Measurements from ENCODE around the gene PWP1.

Gene PWP1

GRCh38 chr12:107657133-107657532 is 28.5 kb upstream of the PWP1 start:
- H3K27ac ChIP-seq (ENCODE audit: low read length): no peak overlapping the region
- no peaks in the 10 kb centered on the region for H3K79me2 ChIP-seq (ENCODE audit: insufficient read depth, low read length)
- no peak overlapping the region for H3K9ac ChIP-seq (ENCODE audit: low read depth, low read length)
- no peaks in the 10 kb centered on the region for H3K4me1 ChIP-seq (ENCODE audit: insufficient read depth, low read length)
- H3K27me3 ChIP-seq (ENCODE audit: insufficient read depth, low read length, poor library complexity): no peaks in the 10 kb centered on the region
- TF ChIP-seq EZH2 (IDR thresholded peaks at IDR 0.05; ENCODE audit: borderline replicate concordance, low read depth, low read length, severe bottlenecking): no peak
- TF ChIP-seq, protein P1, sequence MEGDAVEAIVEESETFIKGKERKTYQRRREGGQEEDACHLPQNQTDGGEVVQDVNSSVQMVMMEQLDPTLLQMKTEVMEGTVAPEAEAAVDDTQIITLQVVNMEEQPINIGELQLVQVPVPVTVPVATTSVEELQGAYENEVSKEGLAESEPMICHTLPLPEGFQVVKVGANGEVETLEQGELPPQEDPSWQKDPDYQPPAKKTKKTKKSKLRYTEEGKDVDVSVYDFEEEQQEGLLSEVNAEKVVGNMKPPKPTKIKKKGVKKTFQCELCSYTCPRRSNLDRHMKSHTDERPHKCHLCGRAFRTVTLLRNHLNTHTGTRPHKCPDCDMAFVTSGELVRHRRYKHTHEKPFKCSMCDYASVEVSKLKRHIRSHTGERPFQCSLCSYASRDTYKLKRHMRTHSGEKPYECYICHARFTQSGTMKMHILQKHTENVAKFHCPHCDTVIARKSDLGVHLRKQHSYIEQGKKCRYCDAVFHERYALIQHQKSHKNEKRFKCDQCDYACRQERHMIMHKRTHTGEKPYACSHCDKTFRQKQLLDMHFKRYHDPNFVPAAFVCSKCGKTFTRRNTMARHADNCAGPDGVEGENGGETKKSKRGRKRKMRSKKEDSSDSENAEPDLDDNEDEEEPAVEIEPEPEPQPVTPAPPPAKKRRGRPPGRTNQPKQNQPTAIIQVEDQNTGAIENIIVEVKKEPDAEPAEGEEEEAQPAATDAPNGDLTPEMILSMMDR (IDR thresholded peaks at IDR 0.05; ENCODE audit: borderline replicate concordance, extremely low read depth, low read length, poor library complexity, severe bottlenecking): no peak
- H4K20me1 ChIP-seq (ENCODE audit: insufficient read depth, low read length): no peaks in the 10 kb centered on the region
- H3K36me3 ChIP-seq (ENCODE audit: insufficient read depth, low read length): no peaks in the 10 kb centered on the region
- no peak overlapping the region for H3K4me3 ChIP-seq (ENCODE audit: low read depth in 1 of 2, low read length in 2 of 2)
- ATAC-seq (ENCODE audit: insufficient read depth, low read depth): no peak
- no peak for DNase-seq
- no peak overlapping the region for H3K4me2 ChIP-seq (ENCODE audit: insufficient read depth, low read length)
- no peaks in the 10 kb centered on the region for H3K9me3 ChIP-seq (ENCODE audit: insufficient read depth, low read length, severe bottlenecking)
- no peak overlapping the region for H2AFZ ChIP-seq (ENCODE audit: low read depth, low read length)

DNA sequence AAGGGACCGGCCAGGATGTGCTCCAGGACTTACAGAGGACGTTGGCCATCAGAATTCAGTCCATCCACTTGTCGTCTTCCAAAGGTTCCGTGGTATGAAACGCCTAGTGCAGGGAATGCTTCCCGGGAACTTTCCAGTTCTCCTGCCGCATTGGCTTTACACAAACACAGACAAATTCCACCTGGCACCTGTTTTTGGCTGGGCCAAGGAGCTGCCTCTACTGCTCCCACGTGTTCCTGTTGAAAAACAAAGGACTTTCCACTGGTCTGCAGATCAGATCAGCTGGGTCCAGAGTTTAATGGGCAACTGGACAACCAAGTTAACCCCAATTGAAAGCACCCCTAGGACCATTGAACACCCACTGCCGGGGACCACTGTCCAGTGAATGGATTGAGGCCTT is 28.0 kb upstream of the PWP1 start:
- H3K4me2 ChIP-seq (ENCODE audit: insufficient read depth, low read length): no peak overlapping the region
- TF ChIP-seq EZH2 (IDR thresholded peaks at IDR 0.05; ENCODE audit: borderline replicate concordance, low read depth, low read length, severe bottlenecking): no peak
- TF ChIP-seq, protein P1 (IDR thresholded peaks at IDR 0.05; ENCODE audit: borderline replicate concordance, extremely low read depth, low read length, poor library complexity, severe bottlenecking): no peak
- DNase-seq: no peak
- H2AFZ ChIP-seq (ENCODE audit: low read depth, low read length): no peak overlapping the region
- no peaks in the 10 kb centered on the region for H3K4me1 ChIP-seq (ENCODE audit: insufficient read depth, low read length)
- H3K79me2 ChIP-seq (ENCODE audit: insufficient read depth, low read length): no peaks in the 10 kb centered on the region
- no peaks in the 10 kb centered on the region for H3K9me3 ChIP-seq (ENCODE audit: insufficient read depth, low read length, severe bottlenecking)
- no peaks in the 10 kb centered on the region for H3K27me3 ChIP-seq (ENCODE audit: insufficient read depth, low read length, poor library complexity)
- no peaks in the 10 kb centered on the region for H4K20me1 ChIP-seq (ENCODE audit: insufficient read depth, low read length)
- no peak for ATAC-seq (ENCODE audit: insufficient read depth, low read depth)
- H3K36me3 ChIP-seq (ENCODE audit: insufficient read depth, low read length): no peaks in the 10 kb centered on the region
- no peak overlapping the region for H3K9ac ChIP-seq (ENCODE audit: low read depth, low read length)
- no peak overlapping the region for H3K4me3 ChIP-seq (ENCODE audit: low read depth in 1 of 2, low read length in 2 of 2)
- no peak overlapping the region for H3K27ac ChIP-seq (ENCODE audit: low read length)

GRCh38 chr12:107660235-107660634 is 25.4 kb upstream of the PWP1 start:
- ATAC-seq (ENCODE audit: insufficient read depth, low read depth): no peak
- Histone ChIP-seq H3K79me2 (ENCODE audit: insufficient read depth, low read length) (no peaks in the 10 kb centered on the region), H3K4me3 (ENCODE audit: low read depth in 1 of 2, low read length in 2 of 2) (no peak overlapping the region), H3K27ac (ENCODE audit: low read length) (no peak overlapping the region), H2AFZ (ENCODE audit: low read depth, low read length) (no peak overlapping the region), H3K36me3 (ENCODE audit: insufficient read depth, low read length) (no peaks in the 10 kb centered on the region), H3K9me3 (ENCODE audit: insufficient read depth, low read length, severe bottlenecking) (no peaks in the 10 kb centered on the region), H4K20me1 (ENCODE audit: insufficient read depth, low read length) (no peaks in the 10 kb centered on the region), H3K9ac (ENCODE audit: low read depth, low read length) (no peak overlapping the region), H3K27me3 (ENCODE audit: insufficient read depth, low read length, poor library complexity) (no peaks in the 10 kb centered on the region), H3K4me2 (ENCODE audit: insufficient read depth, low read length) (no peak overlapping the region), H3K4me1 (ENCODE audit: insufficient read depth, low read length) (no peaks in the 10 kb centered on the region)
- TF ChIP-seq, protein P1 (IDR thresholded peaks at IDR 0.05; ENCODE audit: borderline replicate concordance, extremely low read depth, low read length, poor library complexity, severe bottlenecking): no peak
- no peak for TF ChIP-seq EZH2 (IDR thresholded peaks at IDR 0.05; ENCODE audit: borderline replicate concordance, low read depth, low read length, severe bottlenecking)
- DNase-seq: no peak

GRCh38 chr12:107660861-107661415 is 24.7 kb upstream of the PWP1 start:
- Histone ChIP-seq H3K4me2 (ENCODE audit: insufficient read depth, low read length) (no peak overlapping the region), H3K27ac (ENCODE audit: low read length) (no peak overlapping the region), H4K20me1 (ENCODE audit: insufficient read depth, low read length) (no peaks in the 10 kb centered on the region), H3K9ac (ENCODE audit: low read depth, low read length) (no peak overlapping the region), H3K4me1 (ENCODE audit: insufficient read depth, low read length) (no peaks in the 10 kb centered on the region), H3K36me3 (ENCODE audit: insufficient read depth, low read length) (no peaks in the 10 kb centered on the region), H3K9me3 (ENCODE audit: insufficient read depth, low read length, severe bottlenecking) (no peaks in the 10 kb centered on the region), H2AFZ (ENCODE audit: low read depth, low read length) (no peak overlapping the region), H3K4me3 (ENCODE audit: low read depth in 1 of 2, low read length in 2 of 2) (no peak overlapping the region), H3K27me3 (ENCODE audit: insufficient read depth, low read length, poor library complexity) (no peaks in the 10 kb centered on the region), H3K79me2 (ENCODE audit: insufficient read depth, low read length) (no peaks in the 10 kb centered on the region)
- ATAC-seq (ENCODE audit: insufficient read depth, low read depth) (no peak), DNase-seq (no peak)
- no peak for TF ChIP-seq EZH2 (IDR thresholded peaks at IDR 0.05; ENCODE audit: borderline replicate concordance, low read depth, low read length, severe bottlenecking)
- TF ChIP-seq, protein P1 (IDR thresholded peaks at IDR 0.05; ENCODE audit: borderline replicate concordance, extremely low read depth, low read length, poor library complexity, severe bottlenecking): no peak
